ENCODE measurements around the gene FBN2.

FBN2 gene

DNA sequence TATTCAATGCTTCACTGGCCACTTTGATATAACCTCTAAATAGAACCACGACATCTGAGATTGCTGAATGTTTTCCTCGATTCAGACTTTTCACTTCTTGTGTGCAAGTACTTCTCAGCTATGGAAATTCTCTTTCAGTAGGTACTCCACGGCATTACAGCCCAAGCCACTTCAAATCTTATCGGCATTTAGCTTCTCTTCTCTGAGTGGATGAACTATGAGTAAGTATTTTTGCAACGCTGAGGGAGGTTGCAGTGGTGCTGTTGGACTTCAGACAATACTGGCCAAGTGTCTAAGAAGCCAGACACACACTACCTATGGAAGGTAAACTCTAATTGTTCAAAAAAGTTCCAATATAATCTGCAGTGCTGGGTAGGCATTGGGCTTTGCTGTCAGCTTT lies 60.1 kb downstream of the FBN2 start:
- TF ChIP-seq, protein P1, sequence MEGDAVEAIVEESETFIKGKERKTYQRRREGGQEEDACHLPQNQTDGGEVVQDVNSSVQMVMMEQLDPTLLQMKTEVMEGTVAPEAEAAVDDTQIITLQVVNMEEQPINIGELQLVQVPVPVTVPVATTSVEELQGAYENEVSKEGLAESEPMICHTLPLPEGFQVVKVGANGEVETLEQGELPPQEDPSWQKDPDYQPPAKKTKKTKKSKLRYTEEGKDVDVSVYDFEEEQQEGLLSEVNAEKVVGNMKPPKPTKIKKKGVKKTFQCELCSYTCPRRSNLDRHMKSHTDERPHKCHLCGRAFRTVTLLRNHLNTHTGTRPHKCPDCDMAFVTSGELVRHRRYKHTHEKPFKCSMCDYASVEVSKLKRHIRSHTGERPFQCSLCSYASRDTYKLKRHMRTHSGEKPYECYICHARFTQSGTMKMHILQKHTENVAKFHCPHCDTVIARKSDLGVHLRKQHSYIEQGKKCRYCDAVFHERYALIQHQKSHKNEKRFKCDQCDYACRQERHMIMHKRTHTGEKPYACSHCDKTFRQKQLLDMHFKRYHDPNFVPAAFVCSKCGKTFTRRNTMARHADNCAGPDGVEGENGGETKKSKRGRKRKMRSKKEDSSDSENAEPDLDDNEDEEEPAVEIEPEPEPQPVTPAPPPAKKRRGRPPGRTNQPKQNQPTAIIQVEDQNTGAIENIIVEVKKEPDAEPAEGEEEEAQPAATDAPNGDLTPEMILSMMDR (IDR thresholded peaks at IDR 0.05; ENCODE audit: low read depth, low read length) = no peak
- no peaks in the 10 kb centered on the region for H3K27me3 ChIP-seq (ENCODE audit: insufficient read depth, low read depth, severe bottlenecking)
- H3K9me3 ChIP-seq (ENCODE audit: severe bottlenecking) = no peaks in the 10 kb centered on the region
- no peaks in the 10 kb centered on the region for H3K36me3 ChIP-seq
- DNase-seq = no peak
- no peak overlapping the region for H3K27ac ChIP-seq
- H3K4me3 ChIP-seq (ENCODE audit: low read depth, low read length) = no peak overlapping the region

DNA sequence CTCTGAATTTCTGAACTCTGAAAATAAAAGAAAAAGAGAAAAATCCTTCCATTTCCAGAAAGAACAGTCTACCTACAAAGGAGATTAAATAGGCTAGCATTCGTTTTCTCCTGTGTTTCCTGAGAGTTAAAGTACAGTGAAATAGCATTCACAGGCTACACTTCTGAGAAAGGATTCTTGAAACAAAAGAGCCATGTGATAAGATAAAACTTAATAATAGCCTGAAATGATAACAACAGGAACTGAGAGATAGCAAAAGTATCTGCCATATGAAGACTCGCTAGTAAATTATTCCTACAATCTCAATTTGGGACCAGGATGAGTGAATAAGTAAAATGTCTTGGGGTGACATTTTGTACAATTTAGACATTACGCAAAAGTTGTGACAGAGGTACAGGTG lies 62.4 kb downstream of the FBN2 start:
- Histone ChIP-seq H3K27ac (no peak overlapping the region), H3K27me3 (ENCODE audit: insufficient read depth, low read depth, severe bottlenecking) (no peaks in the 10 kb centered on the region), H3K4me3 (ENCODE audit: low read depth, low read length) (no peak overlapping the region), H3K9me3 (ENCODE audit: severe bottlenecking) (no peaks in the 10 kb centered on the region), H3K36me3 (no peaks in the 10 kb centered on the region)
- TF ChIP-seq, protein P1 (IDR thresholded peaks at IDR 0.05; ENCODE audit: low read depth, low read length) = no peak
- no peak for DNase-seq

DNA sequence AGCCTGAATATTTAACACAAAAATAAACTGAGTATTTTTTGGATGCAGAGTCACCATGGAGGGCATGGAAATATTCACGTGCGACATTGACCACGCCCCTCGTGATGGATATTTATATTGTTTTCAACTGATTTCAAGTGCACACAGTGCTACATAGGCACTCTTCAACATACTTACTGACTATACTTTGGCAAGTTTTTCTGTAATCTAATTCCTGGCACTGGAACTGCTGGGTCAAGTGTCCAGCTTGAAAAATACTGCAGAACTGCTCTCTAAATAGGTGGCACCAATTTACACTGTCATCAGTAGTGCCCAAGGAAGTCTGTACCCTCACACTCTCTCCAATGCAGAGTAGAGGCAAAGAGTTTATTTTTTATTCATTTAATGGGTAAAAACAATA lies 65.1 kb downstream of the FBN2 start:
- Histone ChIP-seq H3K36me3 (no peaks in the 10 kb centered on the region), H3K27me3 (ENCODE audit: insufficient read depth, low read depth, severe bottlenecking) (no peaks in the 10 kb centered on the region), H3K4me3 (ENCODE audit: low read depth, low read length) (no peak overlapping the region), H3K27ac (no peak overlapping the region), H3K9me3 (ENCODE audit: severe bottlenecking) (no peaks in the 10 kb centered on the region)
- no peak for DNase-seq
- TF ChIP-seq, protein P1 (IDR thresholded peaks at IDR 0.05; ENCODE audit: low read depth, low read length) = no peak

DNA sequence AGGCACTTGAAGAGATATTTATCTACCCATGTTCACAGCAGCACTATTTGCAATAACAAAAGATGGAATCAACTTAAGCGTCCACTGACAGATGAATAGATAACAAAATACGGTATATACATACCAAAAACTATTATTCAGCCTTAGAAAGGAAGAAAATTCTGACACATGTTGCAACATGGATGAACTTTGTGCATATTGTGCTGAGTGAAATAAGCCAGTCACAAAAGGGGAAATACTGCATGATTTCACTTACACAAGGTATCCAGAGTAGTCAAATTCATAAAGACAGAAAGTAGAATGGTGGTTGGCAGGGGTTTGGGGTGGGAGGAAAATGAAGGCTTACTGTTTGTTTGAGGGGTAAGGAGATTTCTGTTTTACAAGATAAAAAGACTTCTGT lies 66.0 kb downstream of the FBN2 start:
- Histone ChIP-seq H3K27me3 (ENCODE audit: insufficient read depth, low read depth, severe bottlenecking) (no peaks in the 10 kb centered on the region), H3K36me3 (no peaks in the 10 kb centered on the region), H3K9me3 (ENCODE audit: severe bottlenecking) (no peaks in the 10 kb centered on the region), H3K4me3 (ENCODE audit: low read depth, low read length) (no peak overlapping the region), H3K27ac (no peak overlapping the region)
- TF ChIP-seq, protein P1 (IDR thresholded peaks at IDR 0.05; ENCODE audit: low read depth, low read length) = no peak
- DNase-seq = no peak

DNA sequence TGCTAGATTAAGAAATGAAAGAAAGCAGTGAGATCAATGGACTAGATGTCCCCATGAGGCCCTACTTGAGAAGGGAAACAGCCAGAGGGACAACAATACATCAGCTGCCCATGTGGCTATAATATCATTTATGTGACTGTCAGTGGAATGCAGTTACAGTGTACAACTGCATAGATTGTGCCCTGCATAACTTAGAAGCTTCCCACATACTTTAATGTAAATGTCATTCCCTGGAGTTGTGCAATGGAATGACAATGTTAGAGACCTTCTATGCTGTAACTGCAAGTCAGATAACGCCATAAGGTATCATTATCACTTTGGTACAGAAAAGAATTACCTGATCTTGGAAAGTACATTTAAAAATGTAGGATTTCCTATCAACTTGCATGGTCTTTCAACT lies 67.4 kb downstream of the FBN2 start:
- Histone ChIP-seq H3K36me3 (no peaks in the 10 kb centered on the region), H3K27me3 (ENCODE audit: insufficient read depth, low read depth, severe bottlenecking) (no peaks in the 10 kb centered on the region), H3K9me3 (ENCODE audit: severe bottlenecking) (no peaks in the 10 kb centered on the region), H3K27ac (no peak overlapping the region), H3K4me3 (ENCODE audit: low read depth, low read length) (no peak overlapping the region)
- no peak for DNase-seq
- TF ChIP-seq, protein P1 (IDR thresholded peaks at IDR 0.05; ENCODE audit: low read depth, low read length) = no peak

DNA sequence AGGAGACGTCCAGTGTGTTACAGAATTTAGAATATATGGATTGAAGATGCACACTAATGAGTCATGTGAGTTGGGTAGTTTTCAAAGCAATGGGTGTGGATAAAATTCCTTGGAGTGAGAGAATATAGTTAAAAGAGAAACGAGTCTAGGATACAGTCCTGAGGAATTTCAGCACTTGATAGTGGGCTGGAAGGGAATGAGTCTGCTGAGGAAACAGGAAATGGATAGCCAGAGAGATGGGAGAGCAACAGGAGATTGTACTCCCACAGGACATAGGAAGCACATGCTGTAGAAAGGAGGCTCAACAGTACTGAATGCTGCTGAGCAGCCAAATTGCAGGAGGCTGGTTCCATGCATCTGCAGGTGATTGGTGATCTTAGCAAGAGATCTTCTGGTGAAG lies 68.1 kb downstream of the FBN2 start:
- H3K36me3 ChIP-seq = no peaks in the 10 kb centered on the region
- DNase-seq = no peak
- no peak overlapping the region for H3K4me3 ChIP-seq (ENCODE audit: low read depth, low read length)
- H3K27ac ChIP-seq = no peak overlapping the region
- no peaks in the 10 kb centered on the region for H3K27me3 ChIP-seq (ENCODE audit: insufficient read depth, low read depth, severe bottlenecking)
- no peaks in the 10 kb centered on the region for H3K9me3 ChIP-seq (ENCODE audit: severe bottlenecking)
- TF ChIP-seq, protein P1 (IDR thresholded peaks at IDR 0.05; ENCODE audit: low read depth, low read length) = no peak

All from WERI-Rb-1 (cell line).